HEK293T (cell line): ENCODE measurements around the gene POLR3A.

Source experiments
- BHLHE40 ChIP-seq: fragments of 450-650 bp; IDR thresholded peaks from 2 replicates; pipeline ENCODE4 v1.6.1; 2016; ENCODE audit warnings: mild to moderate bottlenecking, moderate library complexity, borderline replicate concordance
- FOXK2 ChIP-seq: fragments of 450-650 bp; IDR thresholded peaks from 2 replicates; pipeline ENCODE4 v1.6.1; 2016; ENCODE audit warnings: mild to moderate bottlenecking
- SUZ12 ChIP-seq: fragments of 450-650 bp; IDR thresholded peaks from 2 replicates; pipeline ENCODE4 v1.6.1; 2016; ENCODE audit warnings: mild to moderate bottlenecking
- TARDBP ChIP-seq: fragments of 450-650 bp; IDR thresholded peaks from 2 replicates; pipeline ENCODE4 v1.6.1; 2016

DNA sequence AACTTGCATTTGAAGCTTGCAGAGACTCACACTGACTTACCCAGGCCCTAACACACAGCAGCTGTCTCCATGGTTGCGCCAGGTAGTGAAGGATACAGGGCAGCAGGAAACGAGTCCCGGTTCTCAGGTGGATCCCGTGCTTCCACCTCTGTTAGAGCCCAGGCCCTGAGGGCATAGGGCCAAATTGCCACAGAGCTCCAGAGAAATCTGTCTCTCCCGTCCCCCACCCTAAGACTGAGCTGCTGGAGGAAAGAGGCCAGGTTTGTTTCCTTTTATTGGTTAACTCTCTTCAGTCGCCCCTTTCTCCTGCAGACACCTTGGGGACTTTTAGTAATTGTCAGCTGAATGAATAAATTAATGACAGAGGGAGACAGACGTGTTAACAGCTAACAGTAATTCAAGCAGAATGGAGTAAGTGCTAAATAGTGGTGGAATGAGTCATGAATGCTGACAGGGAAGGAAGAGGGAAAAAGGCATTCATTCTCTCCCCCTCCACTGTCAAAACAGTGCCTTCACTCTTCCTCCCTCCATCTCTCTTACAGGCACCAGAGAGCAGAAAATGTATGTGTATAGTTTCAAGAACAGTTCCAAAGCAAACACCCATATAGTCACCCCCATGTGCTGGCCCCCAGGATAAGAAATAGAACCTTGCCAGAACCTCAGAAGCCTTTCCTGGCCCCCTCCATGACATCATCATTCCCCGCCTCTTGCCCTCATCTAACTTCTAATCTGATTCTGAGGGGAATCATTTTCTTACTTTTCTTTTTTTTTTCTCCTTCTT lies 86.0 kb downstream of the POLR3A start:
- no peak for TF ChIP-seq BHLHE40
- no peak for TF ChIP-seq SUZ12
- TF ChIP-seq FOXK2: no peak
- TF ChIP-seq TARDBP: no peak
